Suppressor macrophage treated with lipopolysaccharide for 4 hours (primary cell): Measurements from ENCODE around the gene FAM177B.

ENCODE experiments used
- DNase-seq: peaks from one replicate; pipeline ENCODE4 v3.0.0-alpha.2; 2020

The FAM177B gene

DNA sequence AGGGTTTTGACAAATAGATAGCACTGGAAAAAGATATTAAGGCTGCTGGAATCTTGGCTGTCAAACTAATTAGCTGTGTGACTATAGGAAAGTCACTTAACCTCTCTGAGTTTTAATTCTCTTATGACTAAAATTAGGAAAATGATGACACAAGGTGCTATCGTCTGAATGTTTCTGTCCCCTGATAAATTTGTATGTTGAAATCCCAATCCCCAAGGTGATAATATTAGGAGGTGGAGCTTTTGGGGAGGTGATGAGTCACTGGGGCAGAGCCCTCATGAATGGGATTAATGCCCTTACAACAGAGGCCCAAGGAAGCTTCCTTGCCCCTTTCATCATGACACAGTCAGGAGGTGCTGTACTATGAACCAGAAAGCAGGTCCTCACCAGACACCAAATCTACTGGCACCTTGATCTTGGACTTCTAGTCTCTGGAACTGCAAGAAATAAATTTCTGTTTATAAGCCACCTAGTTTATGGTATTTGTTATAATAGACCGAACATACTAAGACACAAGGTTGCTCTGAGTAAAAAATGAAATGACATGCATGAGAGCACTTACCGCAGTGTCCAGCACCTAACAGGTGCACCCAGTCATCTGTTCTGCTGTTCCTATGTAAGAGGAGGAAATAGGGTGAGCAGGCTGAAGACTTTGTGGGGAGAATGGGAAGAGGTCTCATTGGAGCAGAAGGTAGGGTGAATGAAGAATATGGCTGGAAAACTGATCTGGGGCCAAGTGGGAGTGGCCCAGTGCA is 51.6 kb downstream of the FAM177B start:
- DNase-seq, result no peak

DNA sequence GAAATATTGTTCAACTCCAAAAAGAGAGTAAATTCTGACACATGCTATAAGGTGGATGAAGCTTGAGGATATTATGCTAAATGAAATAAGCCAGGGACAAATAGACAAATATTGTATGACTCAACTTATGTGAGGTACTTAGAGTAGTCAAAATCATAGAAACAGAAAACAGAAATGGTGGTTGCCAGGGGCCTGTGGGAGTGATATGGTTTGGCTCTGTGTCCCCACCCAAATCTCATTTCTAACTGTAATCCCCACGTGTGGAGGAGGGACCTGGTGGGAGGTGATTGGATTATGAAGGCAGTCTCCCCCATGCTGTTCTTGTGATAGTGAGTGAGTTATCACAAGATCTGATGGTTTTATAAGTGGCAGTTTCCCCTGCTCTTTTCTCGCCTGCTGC is 53.1 kb downstream of the FAM177B start:
- no peak for DNase-seq

DNA sequence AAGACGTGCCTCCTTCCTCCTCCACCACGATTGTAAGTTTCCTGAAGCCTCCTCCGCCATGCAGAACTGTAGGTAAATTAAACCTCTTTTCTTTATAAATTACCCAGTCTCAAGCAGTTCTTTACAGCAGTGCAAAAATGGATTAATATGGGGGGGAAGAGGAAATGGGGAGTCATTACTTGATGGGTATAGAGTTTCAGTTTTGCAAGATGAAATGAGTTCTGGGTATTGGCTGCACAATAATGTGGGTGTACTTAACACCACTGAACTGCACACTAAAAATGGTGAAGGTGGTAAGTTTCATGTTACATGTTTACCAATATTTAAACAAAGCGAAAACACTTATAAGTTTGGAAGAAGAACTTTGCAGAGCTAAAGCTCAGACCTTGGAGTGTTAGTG is 53.5 kb downstream of the FAM177B start:
- no peak for DNase-seq

DNA sequence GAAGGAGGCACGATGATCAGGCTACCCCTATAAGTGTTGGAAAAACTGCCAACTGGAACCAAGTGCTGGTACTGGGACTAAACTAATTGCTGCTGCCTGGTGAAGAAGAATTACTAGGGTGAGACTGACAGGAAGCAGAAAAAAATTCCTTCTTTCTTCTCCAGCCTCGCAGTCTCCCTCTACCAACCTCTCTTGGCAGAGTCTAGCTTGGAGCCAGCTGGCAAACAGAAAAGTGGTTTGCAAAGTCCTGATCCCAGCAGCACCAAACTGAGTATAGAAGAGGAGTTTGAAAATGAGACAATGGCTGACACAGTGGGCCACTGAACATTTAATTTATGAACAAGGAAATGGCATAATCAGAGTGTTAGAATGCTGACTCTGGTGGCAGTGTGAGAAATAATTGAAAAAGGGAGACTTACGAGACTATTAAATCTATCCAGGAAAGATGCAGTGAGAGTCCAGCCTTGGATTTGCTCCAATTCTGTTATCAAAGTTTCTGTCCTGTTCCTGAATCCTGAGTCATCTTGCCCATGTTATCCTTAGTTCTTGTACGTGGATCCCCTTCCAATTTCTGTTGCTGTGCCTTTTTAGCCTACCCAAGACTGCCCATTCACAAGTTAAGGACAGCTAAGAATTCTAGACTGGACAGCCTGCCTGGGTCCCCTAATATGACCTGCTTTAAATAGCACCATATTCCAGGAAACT is 54.2 kb downstream of the FAM177B start:
- no peak for DNase-seq

DNA sequence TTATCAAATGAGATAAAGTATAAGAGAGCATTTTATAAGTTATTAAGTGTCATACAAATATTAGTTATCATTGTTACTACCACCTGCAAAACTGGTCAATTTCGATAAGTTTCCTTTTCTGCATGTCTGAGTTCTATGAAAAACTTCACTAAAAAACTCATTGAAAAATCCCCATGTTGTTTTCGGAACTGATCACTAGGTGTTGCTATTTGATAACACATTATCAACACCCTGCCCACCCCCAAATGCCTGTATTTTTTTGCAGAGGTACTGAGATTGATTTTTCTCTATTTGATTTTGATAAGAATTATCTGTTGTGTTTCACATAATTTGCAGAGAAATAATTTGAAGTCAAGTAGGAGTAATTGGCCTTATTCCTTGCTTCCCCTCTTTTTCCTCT is 55.7 kb downstream of the FAM177B start:
- DNase-seq, result no peak

DNA sequence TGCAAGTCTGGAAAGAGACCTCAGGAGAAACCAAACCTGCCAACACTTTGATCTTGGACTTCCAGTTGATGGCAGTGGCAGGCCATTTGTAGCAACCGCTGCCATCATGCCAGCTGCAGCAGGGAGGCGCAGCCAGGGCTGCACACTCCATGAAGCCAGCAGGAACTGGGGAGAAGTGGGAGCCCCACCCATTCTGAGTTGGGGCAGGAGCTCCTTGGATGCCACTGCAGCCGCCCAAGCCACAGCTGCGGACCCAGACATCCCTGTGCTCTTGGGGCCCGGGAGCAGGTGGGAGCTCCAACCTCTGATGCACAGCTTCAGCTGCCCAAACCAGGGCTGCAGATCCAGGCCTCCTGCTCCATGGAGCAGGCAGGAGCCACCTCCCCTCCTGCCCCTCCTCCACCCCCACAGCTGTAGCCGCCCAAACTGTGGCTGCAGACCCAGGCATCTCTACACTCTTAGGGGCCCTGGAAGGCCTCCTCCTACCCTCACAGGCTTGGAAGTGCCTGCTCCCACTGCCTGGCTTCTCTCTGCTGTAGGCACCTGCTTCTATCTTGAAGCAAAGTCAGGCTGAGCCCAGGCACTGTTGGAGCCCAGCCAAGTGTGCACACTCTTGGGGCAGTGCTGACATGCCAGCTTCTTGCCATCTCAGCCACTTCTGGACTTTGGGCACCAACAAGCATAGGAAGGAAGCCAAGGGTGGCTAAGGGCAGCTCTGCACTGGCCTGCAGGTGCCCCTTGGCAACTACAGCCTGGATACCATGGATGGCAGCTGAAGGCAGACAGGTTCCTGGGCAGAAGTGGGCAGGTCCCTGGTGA is 57.9 kb downstream of the FAM177B start:
- no peak for DNase-seq

DNA sequence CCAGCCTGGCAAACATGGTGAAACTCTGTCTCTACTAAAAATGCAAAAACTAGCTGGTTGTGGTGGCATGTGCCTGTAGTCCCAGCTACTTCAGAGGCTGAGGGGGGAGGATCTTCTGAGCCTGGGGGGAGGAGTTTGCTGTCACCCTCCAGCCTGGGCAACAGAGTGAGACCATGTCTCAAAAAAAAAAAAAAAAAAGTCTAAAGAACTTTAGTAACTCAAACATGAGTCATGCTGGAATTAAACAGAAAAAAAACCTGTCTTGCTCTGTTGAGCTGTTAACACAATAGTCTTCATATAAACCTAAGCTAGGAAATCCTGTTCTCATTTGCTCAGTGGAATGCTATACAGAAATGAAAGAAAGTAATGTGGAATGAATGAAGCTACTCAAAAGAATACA is 61.1 kb downstream of the FAM177B start:
- no peak for DNase-seq

DNA sequence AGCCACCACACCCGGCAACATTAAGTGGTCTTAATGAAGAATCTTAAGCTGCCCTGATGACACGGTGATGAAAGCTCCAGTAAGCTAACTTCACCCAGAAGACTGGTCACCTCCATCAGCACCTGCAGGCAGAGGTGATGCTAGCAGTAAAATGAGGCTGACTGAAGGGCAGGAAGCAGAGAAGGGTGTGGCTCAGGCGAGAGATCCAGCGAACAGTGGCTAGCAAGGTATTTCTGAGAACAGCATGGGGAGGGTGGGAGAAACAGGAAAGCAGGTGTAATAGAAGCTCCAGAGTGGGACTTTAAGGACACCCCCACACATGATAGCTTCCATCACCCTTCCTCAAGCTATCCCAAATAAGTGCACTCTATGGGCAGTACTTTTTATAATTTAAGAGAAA is 62.0 kb downstream of the FAM177B start:
- no peak for DNase-seq
